ENCODE results near the gene MEA1.

The MEA1 gene

DNA sequence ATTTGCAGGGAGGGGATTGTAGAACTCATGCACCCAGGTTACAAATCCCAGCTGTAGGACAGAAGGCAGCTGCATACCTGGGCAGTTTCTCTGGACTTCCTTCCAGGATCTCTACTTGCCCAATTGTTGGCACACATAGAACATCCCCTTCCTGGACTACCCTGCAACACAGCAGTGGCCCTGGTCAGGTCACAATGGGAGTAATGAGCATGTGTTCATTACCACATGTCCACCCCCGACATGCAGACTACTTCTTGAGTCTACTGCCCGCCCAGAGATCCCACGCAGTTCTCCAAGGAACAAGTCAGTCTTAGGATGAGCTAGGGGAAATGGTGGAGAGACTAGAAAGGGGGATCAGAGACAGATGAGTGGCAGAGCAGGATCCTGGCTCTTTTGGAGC is 39.8 kb downstream of the MEA1 start:
- no peak overlapping the region for H3K4me3 ChIP-seq (replicated peaks; ENCODE audit: low read depth, low read length)
- TF ChIP-seq, protein P1, sequence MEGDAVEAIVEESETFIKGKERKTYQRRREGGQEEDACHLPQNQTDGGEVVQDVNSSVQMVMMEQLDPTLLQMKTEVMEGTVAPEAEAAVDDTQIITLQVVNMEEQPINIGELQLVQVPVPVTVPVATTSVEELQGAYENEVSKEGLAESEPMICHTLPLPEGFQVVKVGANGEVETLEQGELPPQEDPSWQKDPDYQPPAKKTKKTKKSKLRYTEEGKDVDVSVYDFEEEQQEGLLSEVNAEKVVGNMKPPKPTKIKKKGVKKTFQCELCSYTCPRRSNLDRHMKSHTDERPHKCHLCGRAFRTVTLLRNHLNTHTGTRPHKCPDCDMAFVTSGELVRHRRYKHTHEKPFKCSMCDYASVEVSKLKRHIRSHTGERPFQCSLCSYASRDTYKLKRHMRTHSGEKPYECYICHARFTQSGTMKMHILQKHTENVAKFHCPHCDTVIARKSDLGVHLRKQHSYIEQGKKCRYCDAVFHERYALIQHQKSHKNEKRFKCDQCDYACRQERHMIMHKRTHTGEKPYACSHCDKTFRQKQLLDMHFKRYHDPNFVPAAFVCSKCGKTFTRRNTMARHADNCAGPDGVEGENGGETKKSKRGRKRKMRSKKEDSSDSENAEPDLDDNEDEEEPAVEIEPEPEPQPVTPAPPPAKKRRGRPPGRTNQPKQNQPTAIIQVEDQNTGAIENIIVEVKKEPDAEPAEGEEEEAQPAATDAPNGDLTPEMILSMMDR (IDR thresholded peaks at IDR 0.05; ENCODE audit: low read length, missing control alignments), result no peak
- DNase-seq (ENCODE audit: low read depth), result no peak

DNA sequence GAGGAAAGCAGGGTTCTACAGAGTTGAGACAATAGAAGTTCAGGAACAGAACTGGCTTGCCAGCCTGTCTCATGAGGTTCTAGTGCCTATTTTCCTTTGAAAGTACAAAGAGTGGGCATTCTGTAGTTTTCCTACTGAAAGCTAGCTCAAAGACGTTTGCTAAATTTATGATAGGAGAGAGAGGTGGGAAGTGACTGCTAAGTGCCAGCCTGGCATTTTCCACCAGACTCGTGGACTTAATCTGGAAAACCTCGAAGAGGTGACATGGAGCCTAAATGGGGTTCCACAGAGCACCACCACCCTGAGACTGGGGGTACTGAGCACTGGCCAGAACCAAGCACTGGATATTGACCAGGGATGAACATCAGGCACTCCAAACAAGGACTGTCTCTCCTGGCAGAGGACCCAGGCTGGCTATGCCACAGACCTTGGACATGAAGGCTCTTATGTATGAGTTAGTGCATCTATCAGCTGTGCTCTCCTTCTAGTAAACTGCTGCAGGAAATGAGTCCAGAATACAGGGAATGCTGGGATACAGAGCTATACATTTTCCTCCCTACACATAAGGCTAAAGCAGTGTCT is 41.9 kb downstream of the MEA1 start:
- DNase-seq (ENCODE audit: low read depth), result no peak
- TF ChIP-seq, protein P1 (IDR thresholded peaks at IDR 0.05; ENCODE audit: low read length, missing control alignments), result no peak
- H3K4me3 ChIP-seq (replicated peaks; ENCODE audit: low read depth, low read length), result no peak overlapping the region

DNA sequence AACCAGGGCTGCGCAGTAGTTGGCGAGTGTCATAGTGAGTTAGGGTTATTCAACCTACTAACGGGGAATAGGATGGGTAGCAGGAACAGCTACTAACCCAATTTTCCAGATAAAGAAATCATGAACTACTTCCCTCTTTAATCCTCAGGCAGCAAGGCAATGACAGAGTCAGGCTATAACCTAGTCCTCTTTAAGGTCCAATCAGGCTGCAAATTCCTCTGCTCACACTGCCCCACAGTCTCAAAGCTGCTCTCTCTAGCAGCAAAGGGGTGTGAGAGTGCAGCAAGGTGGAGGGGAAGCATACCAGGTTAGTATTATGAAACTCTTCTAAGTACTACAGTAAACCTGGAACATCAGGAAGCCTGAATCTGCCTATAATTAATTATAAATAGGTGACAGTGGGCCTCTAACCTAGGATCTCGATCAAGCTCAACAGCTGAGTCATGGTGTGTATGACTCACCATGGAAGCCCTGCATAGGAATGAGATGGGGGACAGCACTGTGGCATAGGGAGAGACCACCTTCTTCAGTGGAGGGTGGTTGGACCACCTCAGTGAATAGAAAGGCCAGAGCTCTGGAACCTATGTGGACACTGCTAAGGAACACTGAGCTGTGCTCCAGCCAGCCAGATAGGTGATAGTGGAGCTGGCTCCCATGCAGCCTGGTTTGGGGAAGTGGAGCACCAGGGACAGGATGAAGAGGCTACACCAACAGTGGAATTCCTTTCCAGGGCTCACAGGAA is 42.7 kb downstream of the MEA1 start:
- DNase-seq (ENCODE audit: low read depth), result no peak
- TF ChIP-seq, protein P1 (IDR thresholded peaks at IDR 0.05; ENCODE audit: low read length, missing control alignments), result no peak
- H3K4me3 ChIP-seq (replicated peaks; ENCODE audit: low read depth, low read length), result no peak overlapping the region

DNA sequence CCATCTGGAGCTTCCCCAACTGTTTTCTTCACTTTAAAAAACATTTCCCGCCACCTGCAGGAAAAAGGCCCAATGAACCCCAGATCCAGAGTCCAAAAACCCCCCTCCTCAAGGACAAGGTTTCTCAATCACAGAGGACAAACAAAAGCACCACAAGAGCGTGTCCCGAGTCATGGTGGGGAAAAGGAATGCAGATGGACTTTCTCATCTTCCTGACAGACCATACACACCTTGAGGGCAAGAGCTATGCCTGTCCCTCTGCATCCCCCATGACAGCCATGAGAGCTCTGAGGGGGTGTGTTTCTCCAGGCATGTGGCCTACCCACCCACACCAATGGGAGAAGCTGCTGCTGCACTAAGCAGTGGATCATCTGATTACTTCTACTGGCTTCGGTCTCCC is 43.8 kb downstream of the MEA1 start:
- TF ChIP-seq, protein P1 (IDR thresholded peaks at IDR 0.05; ENCODE audit: low read length, missing control alignments), result no peak
- DNase-seq (ENCODE audit: low read depth), result no peak
- H3K4me3 ChIP-seq (replicated peaks; ENCODE audit: low read depth, low read length), result no peak overlapping the region

DNA sequence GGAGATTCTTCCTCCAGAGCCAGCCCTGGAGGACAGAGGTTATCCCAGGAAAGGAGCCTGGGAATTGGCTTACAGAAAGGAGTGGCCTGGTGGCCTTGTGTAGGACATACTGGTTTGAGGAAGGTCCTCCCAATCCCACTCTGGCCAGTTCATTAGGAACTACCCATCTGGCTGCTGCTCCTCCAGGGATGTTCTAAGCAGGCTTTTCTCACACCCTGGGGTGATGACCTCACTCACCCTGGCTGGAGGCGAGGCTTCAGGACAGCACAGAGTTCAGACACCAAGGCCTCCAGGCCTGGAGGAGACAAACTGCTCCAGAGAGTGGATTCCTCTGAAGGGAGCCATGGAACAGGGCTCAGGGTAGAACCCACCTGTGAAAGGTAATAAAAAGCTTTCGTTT is 44.3 kb downstream of the MEA1 start:
- no peak for DNase-seq (ENCODE audit: low read depth)

DNA sequence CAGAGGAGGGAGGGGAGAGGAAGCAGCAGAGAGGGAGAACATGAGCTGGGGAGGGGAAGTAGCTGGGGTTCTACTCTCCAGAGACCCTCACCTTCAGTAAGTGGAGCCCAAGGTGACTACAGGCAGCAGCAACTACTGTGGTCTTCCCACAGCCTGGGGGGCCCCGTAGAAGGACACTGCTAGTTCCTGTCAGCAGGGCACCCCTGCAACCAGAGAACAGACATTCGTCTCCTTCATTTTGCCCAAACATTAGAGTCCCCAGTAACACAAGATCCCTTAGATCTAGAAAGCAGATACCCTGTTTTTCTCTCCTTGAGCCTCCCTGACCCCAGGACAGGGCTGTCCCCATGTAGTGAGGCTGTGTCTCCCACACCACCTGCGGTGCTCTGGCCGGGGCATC is 45.0 kb downstream of the MEA1 start:
- TF ChIP-seq, protein P1 (IDR thresholded peaks at IDR 0.05; ENCODE audit: low read length, missing control alignments), result no peak
- H3K4me3 ChIP-seq (replicated peaks; ENCODE audit: low read depth, low read length), result no peak overlapping the region

More for the DNA sequence above, 44.3 kb downstream of the MEA1 start:
- H3K4me3 ChIP-seq (replicated peaks; ENCODE audit: low read depth, low read length), result no peak overlapping the region
- TF ChIP-seq, protein P1 (IDR thresholded peaks at IDR 0.05; ENCODE audit: low read length, missing control alignments), result no peak

More for the DNA sequence above, 45.0 kb downstream of the MEA1 start:
- no peak for DNase-seq (ENCODE audit: low read depth)
